GM23338 (cell line): ENCODE results near the gene GGT6. TPM values are rescaled to one million over a fixed set of nuclear protein-coding genes. Genes with fewer than 3 reads are reported as not detected.

Source experiments
- ATAC-seq: fragments of 200-7000 bp; cut with Tn5 transposase; 3 replicates; pipeline ENCODE4 v1.9.1; 2020
- DNase-seq: peaks from one replicate; pipeline ENCODE4 v3.0.0-alpha.2; 2015; ENCODE audit warnings: low spot score
- H2AFZ ChIP-seq: fragments of 200-600 bp; sonication (generic); 2 replicates; pipeline ENCODE4 v1.8.0; 2016; ENCODE audit warnings: antibody characterized with exemption, mild to moderate bottlenecking, moderate library complexity
- H3F3A ChIP-seq: fragments of 200-600 bp; sonication (generic); replicated peaks from 2 replicates; pipeline ENCODE4 v1.8.0; 2017; ENCODE audit warnings: antibody characterized with exemption, mixed run types, low read depth
- H3K27ac ChIP-seq: fragments of 200-600 bp; sonication (generic); 2 replicates; pipeline ENCODE4 v1.6.1; 2016; ENCODE audit warnings: low read depth
- H3K27me3 ChIP-seq: fragments of 200-600 bp; sonication (generic); 2 replicates; pipeline ENCODE4 v1.8.0; 2016; ENCODE audit warnings: mild to moderate bottlenecking, mixed run types, moderate library complexity; ENCODE audit not compliant: insufficient read depth
- H3K36me3 ChIP-seq: fragments of 200-600 bp; sonication (generic); 2 replicates; pipeline ENCODE4 v1.8.0; 2016; ENCODE audit warnings: mild to moderate bottlenecking; ENCODE audit not compliant: insufficient read depth
- H3K4me1 ChIP-seq: fragments of 200-600 bp; sonication (generic); 2 replicates; pipeline ENCODE4 v1.8.0; 2016; ENCODE audit warnings: mild to moderate bottlenecking, moderate library complexity; ENCODE audit not compliant: insufficient read depth
- H3K4me2 ChIP-seq: fragments of 200-600 bp; sonication (generic); 2 replicates; pipeline ENCODE4 v1.7.1; 2017; ENCODE audit warnings: mixed run types
- H3K4me3 ChIP-seq: fragments of 200-600 bp; sonication (generic); 2 replicates; pipeline ENCODE4 v1.6.1; 2016; ENCODE audit warnings: mixed run types
- H3K79me2 ChIP-seq: fragments of 200-600 bp; sonication (generic); replicated peaks from 2 replicates; pipeline ENCODE4 v1.8.0; 2017; ENCODE audit warnings: mild to moderate bottlenecking; ENCODE audit not compliant: insufficient read depth
- H3K9me2 ChIP-seq: fragments of 200-600 bp; sonication (generic); 2 replicates; pipeline ENCODE4 v1.8.0; 2017; ENCODE audit not compliant: insufficient read depth
- H4K20me1 ChIP-seq: fragments of 200-600 bp; sonication (generic); replicated peaks from 2 replicates; pipeline ENCODE4 v1.8.0; 2017; ENCODE audit warnings: mild to moderate bottlenecking; ENCODE audit not compliant: insufficient read depth
- H3K27ac Mint-ChIP-seq: 2 replicates; pipeline ENCODE4 v1.8.0; 2020; ENCODE audit warnings: inconsistent platforms, mild to moderate bottlenecking, moderate library complexity, mixed read lengths
- H3K27me3 Mint-ChIP-seq: 3 replicates; pipeline ENCODE4 v1.8.0; 2022; ENCODE audit warnings: low read depth, mild to moderate bottlenecking, moderate library complexity, mixed read lengths, inconsistent platforms; ENCODE audit not compliant: insufficient read depth, poor library complexity
- H3K36me3 Mint-ChIP-seq: 3 replicates; pipeline ENCODE4 v1.8.0; 2021; ENCODE audit warnings: low read depth, mild to moderate bottlenecking, inconsistent platforms, moderate library complexity, mixed read lengths
- H3K4me1 Mint-ChIP-seq: 3 replicates; pipeline ENCODE4 v1.8.0; 2020; ENCODE audit warnings: mild to moderate bottlenecking, inconsistent platforms, mixed read lengths
- H3K4me3 Mint-ChIP-seq: 3 replicates; pipeline ENCODE4 v1.8.0; 2021; ENCODE audit warnings: moderate library complexity, mild to moderate bottlenecking, inconsistent platforms, mixed read lengths
- H3K9me3 Mint-ChIP-seq: 3 replicates; pipeline ENCODE4 v1.8.0; 2020; ENCODE audit warnings: moderate library complexity, mild to moderate bottlenecking, inconsistent platforms, mixed read lengths
- CREB1 ChIP-seq: fragments of 250-450 bp; sonication (Bioruptor Pico); IDR thresholded peaks from 2 replicates; pipeline ENCODE4 v1.5.0; 2020; ENCODE audit warnings: low read depth, mild to moderate bottlenecking, moderate library complexity
- CTCF ChIP-seq, 2 experiments: fragments of 200-600 bp in 1 of 2; sonication (generic) in 1 of 2; conservative IDR thresholded peaks; 2 replicates each; pipeline versions ENCODE4 v1.5.1 to v1.6.1; 2016 to 2017; ENCODE audit warnings: antibody characterized with exemption in 2 of 2, low read depth in 2 of 2, mild to moderate bottlenecking in 2 of 2, moderate library complexity in 1 of 2
- ETS1 ChIP-seq: IDR thresholded peaks from 2 replicates; pipeline ENCODE4 v1.6.1; 2016; ENCODE audit warnings: antibody characterized with exemption
- EZH2 ChIP-seq: fragments of 200-600 bp; sonication (generic); IDR thresholded peaks from one replicate; pipeline ENCODE4 v1.8.0; 2017; ENCODE audit warnings: antibody characterized with exemption, mild to moderate bottlenecking, low read depth; ENCODE audit not compliant: unreplicated experiment
- EZH2phosphoT487 ChIP-seq: fragments of 200-600 bp; sonication (generic); IDR thresholded peaks from one replicate; pipeline ENCODE4 v1.8.1; 2018; ENCODE audit warnings: antibody characterized with exemption; ENCODE audit not compliant: unreplicated experiment
- JUNB ChIP-seq: IDR thresholded peaks from one replicate; pipeline ENCODE4 v1.6.1; 2016; ENCODE audit warnings: antibody characterized with exemption; ENCODE audit not compliant: unreplicated experiment
- NANOG ChIP-seq: IDR thresholded peaks from 2 replicates; pipeline ENCODE4 v1.6.1; 2016; ENCODE audit warnings: antibody characterized with exemption, borderline replicate concordance
- ZNF114 ChIP-seq: fragments of 250-450 bp; sonication (Bioruptor Pico); IDR thresholded peaks from 2 replicates; pipeline ENCODE4 v1.5.0; 2020; ENCODE audit warnings: mild to moderate bottlenecking, moderate library complexity
- ZNF331 ChIP-seq: fragments of 250-450 bp; sonication (Bioruptor Pico); IDR thresholded peaks from 2 replicates; pipeline ENCODE4 v1.5.0; 2020; ENCODE audit warnings: low read depth, mild to moderate bottlenecking, moderate library complexity
- ZNF462 ChIP-seq: fragments of 250-450 bp; sonication (Bioruptor Pico); IDR thresholded peaks from 2 replicates; pipeline ENCODE4 v1.5.0; 2020; ENCODE audit warnings: mild to moderate bottlenecking, moderate library complexity
- polyA plus RNA-seq: library from polyadenylated mRNA; unstranded; fragments of >200 nt; fragmentation: Nextera tagmentation; extraction: Ambion mirVana; gene quantifications from 2 replicates; pipeline ENCODE4 v1.2.1, GENCODE V29; 2016
- total RNA-seq: library from RNA; depleted of rRNA; stranded (reverse); fragments of >200 nt; shearing (Covaris generic); gene quantifications from 2 replicates; pipeline ENCODE4 v1.2.3, GENCODE V29; 2014

The GGT6 gene
- total and polyA plus RNA-seq, 2 experiments from 2014 or later: 0.24 TPM; not detected in 1

GRCh38 chr17:4572131-4572530 is 11.8 kb upstream of the GGT6 start:
- H3K4me1 Mint-ChIP-seq: peaks cover 37% of the 10 kb centered on the region
- no peak overlapping the region for H3K4me2 ChIP-seq
- H3K4me3 Mint-ChIP-seq: no peak overlapping the region

GRCh38 chr17:4569591-4569990 is 9.2 kb upstream of the GGT6 start:
- no peak overlapping the region for H3K4me3 ChIP-seq
- H3K27ac Mint-ChIP-seq: no peak overlapping the region
- TF ChIP-seq CREB1 (CRISPR knock-in tag) (no peak), ZNF114 (no peak), JUNB (no peak), NANOG (no peak), ZNF462 (no peak)

More at GRCh38 chr17:4572131-4572530, 11.8 kb upstream of the GGT6 start:
- H3K27me3 ChIP-seq: no peaks in the 10 kb centered on the region
- Mint-ChIP-seq H3K27me3 (peaks cover 6% of the 10 kb centered on the region), H3K27ac (no peak overlapping the region), H3K9me3 (no peaks in the 10 kb centered on the region), H3K36me3 (no peaks in the 10 kb centered on the region; the same call in 2 of the 3 replicates)
- TF ChIP-seq CTCF (conservative IDR thresholded peaks at IDR 0.05; ENCODE audit: low read depth in 2 of 2) (no peak), EZH2phosphoT487 (no peak), ETS1 (no peak), NANOG (no peak), ZNF331 (no peak), EZH2 (no peak)
- H3F3A ChIP-seq: no peaks in the 10 kb centered on the region
- H3K4me1 ChIP-seq: peaks cover 17% of the 10 kb centered on the region
- no peaks in the 10 kb centered on the region for H3K36me3 ChIP-seq
- H4K20me1 ChIP-seq: no peaks in the 10 kb centered on the region
- no peaks in the 10 kb centered on the region for H3K9me2 ChIP-seq
- H3K27ac ChIP-seq: no peak overlapping the region
- no peaks in the 10 kb centered on the region for H3K79me2 ChIP-seq
- ATAC-seq: no peak
- no peak overlapping the region for H3K4me3 ChIP-seq
- no peak for DNase-seq
- no peak overlapping the region for H2AFZ ChIP-seq

More at GRCh38 chr17:4569591-4569990, 9.2 kb upstream of the GGT6 start:
- no peak overlapping the region; the same call in 2 of the 3 replicates for H3K4me3 Mint-ChIP-seq
- peaks cover 27% of the 10 kb centered on the region for H3K4me1 Mint-ChIP-seq
- H3K27ac ChIP-seq: no peak overlapping the region
- no peaks in the 10 kb centered on the region for H3K36me3 ChIP-seq
- no peaks in the 10 kb centered on the region for H3K36me3 Mint-ChIP-seq
- no peaks in the 10 kb centered on the region for H3K9me2 ChIP-seq
- peaks cover 4% of the 10 kb centered on the region; the same call in 1 of the 2 replicates for H3K4me1 ChIP-seq
- ATAC-seq (no peak), DNase-seq (no peak)
- H3K79me2 ChIP-seq: no peaks in the 10 kb centered on the region
- no peaks in the 10 kb centered on the region for H4K20me1 ChIP-seq
- no peaks in the 10 kb centered on the region for H3K27me3 ChIP-seq
- no peaks in the 10 kb centered on the region for H3F3A ChIP-seq
- H3K9me3 Mint-ChIP-seq: no peaks in the 10 kb centered on the region
- H2AFZ ChIP-seq: no peak overlapping the region
- H3K27me3 Mint-ChIP-seq: peaks cover 10% of the 10 kb centered on the region
- H3K4me2 ChIP-seq: no peak overlapping the region
